ENCODE measurements around the gene HMG20A.

GRCh38 chr15:77530576-77530975 lies 109.9 kb downstream of the HMG20A start:
- no peak for TF ChIP-seq CTCF (IDR thresholded peaks at IDR 0.05)
- no peak for TF ChIP-seq POLR2A (IDR thresholded peaks at IDR 0.05)
